NCI-H1048 (cell line): Measurements from ENCODE around the gene PRDM8.
"Not testable (repeated sequence)": the region's sequence is repeated elsewhere in the genome, so short reads cannot be mapped to it uniquely, and the experiment has no call there.

ENCODE experiments used
- DNase-seq: peaks from one replicate; lab custom pipeline; 2025; lab: John Stamatoyannopoulos, UW

The PRDM8 gene

GRCh38 chr4:80196922-80197573 lies at the start of gene PRDM8:
Gene PRDM8, plus strand, starts transcription at chr4:80197503. Its CDS starts 2,578 bp downstream, at chr4:80200081.
- no peak for DNase-seq

- DNase-seq, result no peak
Observed at GRCh38 chr4:80150387-80151180, 46.7 kb upstream of the PRDM8 start.

DNA sequence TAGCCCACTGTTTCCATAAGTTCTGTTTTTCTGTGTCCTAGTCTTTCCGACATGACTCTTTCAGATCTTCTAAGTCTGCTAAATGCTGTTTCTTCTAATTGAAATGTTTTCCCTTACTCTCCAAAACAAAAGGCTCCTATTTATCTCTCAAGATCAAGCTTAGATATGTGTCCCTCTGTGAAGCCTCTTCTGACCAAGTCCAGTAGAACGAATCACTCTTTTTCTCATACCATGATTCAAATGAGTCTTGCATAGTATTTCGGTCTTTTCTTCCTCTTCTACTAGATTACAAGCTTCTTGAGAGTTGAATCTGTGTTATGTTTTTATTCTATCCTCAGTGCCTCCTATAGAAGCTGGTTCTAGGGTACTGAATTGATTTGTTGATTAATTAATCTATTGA lies 45.3 kb upstream of the PRDM8 start:
- DNase-seq, result no peak

DNA sequence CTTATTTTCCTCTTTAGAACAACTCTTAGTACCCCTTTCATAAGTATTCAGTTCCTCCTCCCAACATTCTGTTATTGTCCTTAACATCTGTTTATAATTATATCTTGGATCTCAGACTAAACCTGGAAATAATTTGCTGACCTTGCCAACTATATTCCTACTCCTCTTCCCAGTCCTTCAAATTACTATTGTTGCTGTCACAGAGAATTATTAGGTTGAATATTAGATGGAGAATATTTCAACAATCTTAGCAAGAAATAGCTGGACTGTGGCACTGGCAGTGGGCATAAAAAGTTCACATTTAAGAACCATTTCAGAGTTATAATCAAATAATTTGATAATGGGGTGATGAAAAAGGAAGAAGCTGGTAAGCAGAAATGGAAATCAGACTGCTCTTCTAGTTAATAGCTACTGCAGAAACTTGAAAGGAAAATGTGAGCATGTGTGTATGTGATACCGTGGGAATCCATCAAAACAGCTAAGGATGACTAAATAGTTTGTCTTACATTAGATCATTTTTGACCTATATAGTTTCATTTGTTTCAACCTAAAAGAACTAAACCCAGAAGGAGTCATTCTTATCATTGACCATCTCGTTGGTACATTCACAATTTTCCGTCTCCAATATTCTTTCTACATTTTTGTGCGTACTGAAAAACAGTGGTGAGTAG lies 43.3 kb upstream of the PRDM8 start:
- DNase-seq, result no peak

DNA sequence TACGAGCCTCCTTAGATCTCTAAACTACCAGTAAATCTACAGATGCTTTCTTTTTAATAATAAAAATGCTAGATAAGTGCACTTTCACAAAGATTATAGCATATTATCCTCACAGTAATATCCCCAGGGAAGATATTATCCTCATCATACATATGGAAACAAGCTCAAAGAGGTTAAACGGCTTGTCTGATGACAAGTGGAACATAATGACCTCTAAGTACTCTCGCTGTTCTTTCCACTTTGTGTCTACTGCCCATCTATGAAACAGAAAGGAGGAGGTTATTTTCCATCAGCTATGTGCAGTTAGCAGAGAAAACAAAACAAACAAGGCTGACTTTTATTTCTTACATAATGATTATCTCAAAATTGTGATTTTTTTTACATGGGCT lies 42.8 kb upstream of the PRDM8 start:
- no peak for DNase-seq

- no peak for DNase-seq
Observed at GRCh38 chr4:80155316-80155982, 41.9 kb upstream of the PRDM8 start.

GRCh38 chr4:80156410-80156809 lies 40.9 kb upstream of the PRDM8 start:
- no peak for DNase-seq

DNA sequence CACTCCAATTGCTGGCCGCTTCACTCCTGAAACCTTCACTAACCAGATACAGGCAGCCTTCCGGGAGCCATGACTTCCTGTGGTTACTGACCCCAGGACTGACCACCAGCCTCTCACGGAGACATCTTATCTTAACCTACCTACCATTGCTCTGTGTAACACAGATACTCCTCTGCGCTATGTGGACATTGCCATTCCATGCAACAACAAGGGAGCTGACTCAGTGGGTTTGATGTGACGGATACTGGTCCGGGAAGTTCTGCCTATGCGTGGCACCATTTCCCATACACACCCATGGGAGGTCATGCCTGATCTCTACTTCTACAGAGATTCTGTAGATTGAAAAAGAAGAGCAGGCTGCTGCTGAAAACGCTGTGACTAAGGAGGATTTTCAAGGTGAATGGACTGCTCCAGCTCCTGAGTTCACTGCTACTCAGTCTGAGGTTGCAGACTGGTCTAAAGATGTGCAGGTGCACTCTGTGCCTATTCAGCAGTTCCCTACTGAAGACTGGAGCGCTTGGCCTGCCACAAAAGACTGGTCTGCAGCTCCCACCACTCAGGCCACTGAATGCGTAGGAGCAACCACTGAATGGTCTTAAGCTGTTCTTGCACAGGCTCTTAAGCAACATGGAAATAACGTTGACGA lies 35.8 kb upstream of the PRDM8 start:
- no peak for DNase-seq

DNA sequence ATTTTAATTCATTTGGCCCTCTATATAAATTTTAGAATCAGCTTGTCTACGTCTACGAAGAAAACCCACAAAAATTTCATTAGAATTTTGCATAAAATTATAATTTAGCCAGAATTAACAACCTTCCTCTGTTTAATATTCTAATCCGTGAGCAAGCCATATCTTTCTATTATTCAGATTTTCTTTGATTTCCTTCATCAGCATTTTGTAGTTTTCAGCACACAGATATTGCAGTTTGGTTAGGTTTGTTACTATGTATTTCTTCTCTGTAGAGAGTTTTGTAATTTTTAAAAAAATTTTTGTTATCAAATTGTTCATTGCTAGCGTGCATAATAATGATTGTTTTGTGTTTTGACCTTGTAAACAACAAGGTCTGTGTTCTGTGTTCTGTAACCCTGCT lies 34.9 kb upstream of the PRDM8 start:
- DNase-seq, result no peak

DNA sequence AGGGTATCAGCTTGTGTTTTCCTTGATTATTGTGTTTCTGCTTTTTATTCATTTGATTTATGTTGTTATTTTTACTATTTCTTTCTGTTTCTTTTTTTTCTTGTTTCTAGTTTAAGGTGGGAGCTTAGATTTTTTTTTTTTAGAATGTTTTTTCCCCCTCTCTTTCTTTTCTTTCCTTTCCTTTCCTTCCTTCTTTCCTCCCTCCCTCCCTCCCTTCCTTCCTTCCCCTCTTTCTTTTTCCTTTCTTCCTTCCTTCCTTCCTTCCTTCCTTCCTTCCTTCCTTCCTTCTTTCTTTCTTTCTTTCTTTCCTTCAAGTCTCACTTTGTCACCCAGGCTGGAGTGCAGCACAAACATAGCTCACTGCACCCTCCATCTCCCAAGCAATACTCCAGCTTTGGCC lies 31.4 kb upstream of the PRDM8 start:
- DNase-seq, result no peak

- DNase-seq, result no peak
Observed at GRCh38 chr4:80171251-80171650, 26.1 kb upstream of the PRDM8 start.

- DNase-seq, result no peak
Observed at GRCh38 chr4:80171656-80172055, 25.6 kb upstream of the PRDM8 start.

DNA sequence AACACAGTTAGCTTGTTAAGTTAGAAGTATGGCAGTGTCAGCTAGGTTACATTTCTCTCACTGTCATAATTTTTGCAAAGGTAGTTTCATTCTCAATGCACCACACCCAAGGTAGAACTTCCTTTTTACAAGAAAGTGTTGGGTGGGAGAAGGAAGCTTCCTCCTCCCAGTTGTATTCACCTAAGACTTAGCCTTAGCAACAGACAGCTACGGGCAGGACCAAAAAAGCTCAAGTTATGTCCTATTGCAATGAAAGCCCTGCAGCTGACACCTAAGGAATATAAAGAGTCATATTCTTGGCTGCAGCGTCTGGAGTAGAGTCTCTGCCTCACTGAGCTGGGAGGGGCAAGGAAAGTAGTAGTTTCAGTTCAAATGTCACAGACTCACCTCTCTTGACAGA lies 25.1 kb upstream of the PRDM8 start:
- DNase-seq, result no peak

GRCh38 chr4:80173401-80173800 lies 23.9 kb upstream of the PRDM8 start:
- no peak for DNase-seq

DNA sequence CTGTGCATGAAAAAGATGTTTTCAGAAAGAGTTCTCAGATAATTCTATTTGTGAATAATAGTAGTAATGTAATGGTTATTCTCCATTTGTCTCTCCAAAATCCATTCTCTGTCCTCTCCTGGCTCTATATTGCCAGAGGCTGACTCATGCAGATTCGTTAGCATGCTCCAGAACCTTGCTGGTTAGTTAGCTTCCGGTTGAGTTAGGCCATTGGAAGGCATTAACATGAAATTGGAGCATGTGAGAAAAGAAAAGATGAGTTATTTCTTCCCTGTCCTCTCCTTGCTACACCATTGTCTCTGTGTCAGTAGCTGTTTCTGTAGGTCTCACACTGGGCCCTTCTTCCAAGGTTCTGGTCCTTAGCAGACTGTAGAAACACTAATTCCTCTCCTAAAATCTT lies 23.5 kb upstream of the PRDM8 start:
- DNase-seq, result no peak

- DNase-seq, result not testable (repeated sequence)
Observed at GRCh38 chr4:80177793-80178192, 19.5 kb upstream of the PRDM8 start.

DNA sequence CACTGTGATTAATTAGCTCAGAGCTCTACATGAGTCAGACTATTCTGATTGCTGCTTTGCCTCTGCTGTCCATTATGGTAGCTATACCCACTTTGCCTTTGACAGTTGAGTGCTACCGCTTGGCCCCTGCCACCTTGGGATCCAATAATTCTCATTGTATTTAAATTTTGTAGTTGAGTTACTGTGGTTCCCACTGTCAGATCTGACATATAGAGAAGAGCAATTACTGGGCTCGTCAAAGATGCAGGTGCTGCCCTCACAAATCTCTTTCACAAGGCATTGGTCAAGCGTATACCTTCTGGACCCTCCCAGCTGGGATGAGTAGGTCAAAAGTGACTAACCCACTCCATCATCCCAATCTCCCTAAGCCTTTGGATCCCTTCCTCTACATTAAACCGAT lies 18.3 kb upstream of the PRDM8 start:
- no peak for DNase-seq

- no peak for DNase-seq
Observed at GRCh38 chr4:80179637-80180161, 17.6 kb upstream of the PRDM8 start.

DNA sequence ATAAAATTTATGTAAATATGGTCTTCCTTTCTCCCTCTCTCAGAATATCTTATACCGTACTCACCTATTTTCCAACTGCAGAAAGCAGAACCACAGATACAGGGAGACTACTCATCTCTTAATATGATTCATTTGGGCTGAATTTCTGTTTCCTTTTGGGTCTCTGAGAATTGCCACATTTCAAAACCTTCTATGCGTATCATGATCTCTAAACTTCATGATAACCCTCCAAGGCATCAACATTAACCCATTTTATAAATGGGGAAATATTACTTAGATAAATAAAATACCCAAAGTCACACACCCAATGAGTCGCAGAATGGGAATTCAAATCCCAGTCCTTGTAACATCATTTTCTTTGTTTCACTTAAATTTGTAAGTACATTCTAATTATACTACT lies 16.6 kb upstream of the PRDM8 start:
- no peak for DNase-seq

- DNase-seq, result no peak
Observed at GRCh38 chr4:80182237-80182866, 15.0 kb upstream of the PRDM8 start.
